Stimulated activated effector memory CD8-positive, alpha-beta T cell treated with anti-CD3 and anti-CD28 coated beads, Interleukin-12 subunit alpha, Interleukin-12 subunit beta, amount 100 ng/mL, for 72 hours (primary cell): ENCODE measurements around the gene UMPS.
A peak's percentile ranks its signal among the peaks of the same experiment; 100 is the strongest.

Source experiments
- ATAC-seq: fragments of 150-1000 bp; cut with Tn5 transposase; 2 replicates; pipeline ENCODE4 v1.10.0; 2021
- DNase-seq, 2 donors: peaks; one replicate each; pipeline ENCODE4 v3.0.0; 2021 to 2022; ENCODE audit warnings: low spot score in 2 of 2
- H3K27ac Mint-ChIP-seq: one replicate; pipeline ENCODE4 v1.8.0; 2022; ENCODE audit warnings: mild to moderate bottlenecking, mixed read lengths
- H3K36me3 Mint-ChIP-seq: one replicate; pipeline ENCODE4 v1.8.0; 2022; ENCODE audit warnings: mild to moderate bottlenecking, mixed read lengths
- H3K4me1 Mint-ChIP-seq: one replicate; pipeline ENCODE4 v1.8.0; 2022; ENCODE audit warnings: mixed read lengths
- H3K4me3 Mint-ChIP-seq: one replicate; pipeline ENCODE4 v1.8.0; 2022; ENCODE audit warnings: mild to moderate bottlenecking, mixed read lengths
- H3K9me3 Mint-ChIP-seq: one replicate; pipeline ENCODE4 v1.8.0; 2022; ENCODE audit warnings: mixed read lengths

Gene UMPS

DNA sequence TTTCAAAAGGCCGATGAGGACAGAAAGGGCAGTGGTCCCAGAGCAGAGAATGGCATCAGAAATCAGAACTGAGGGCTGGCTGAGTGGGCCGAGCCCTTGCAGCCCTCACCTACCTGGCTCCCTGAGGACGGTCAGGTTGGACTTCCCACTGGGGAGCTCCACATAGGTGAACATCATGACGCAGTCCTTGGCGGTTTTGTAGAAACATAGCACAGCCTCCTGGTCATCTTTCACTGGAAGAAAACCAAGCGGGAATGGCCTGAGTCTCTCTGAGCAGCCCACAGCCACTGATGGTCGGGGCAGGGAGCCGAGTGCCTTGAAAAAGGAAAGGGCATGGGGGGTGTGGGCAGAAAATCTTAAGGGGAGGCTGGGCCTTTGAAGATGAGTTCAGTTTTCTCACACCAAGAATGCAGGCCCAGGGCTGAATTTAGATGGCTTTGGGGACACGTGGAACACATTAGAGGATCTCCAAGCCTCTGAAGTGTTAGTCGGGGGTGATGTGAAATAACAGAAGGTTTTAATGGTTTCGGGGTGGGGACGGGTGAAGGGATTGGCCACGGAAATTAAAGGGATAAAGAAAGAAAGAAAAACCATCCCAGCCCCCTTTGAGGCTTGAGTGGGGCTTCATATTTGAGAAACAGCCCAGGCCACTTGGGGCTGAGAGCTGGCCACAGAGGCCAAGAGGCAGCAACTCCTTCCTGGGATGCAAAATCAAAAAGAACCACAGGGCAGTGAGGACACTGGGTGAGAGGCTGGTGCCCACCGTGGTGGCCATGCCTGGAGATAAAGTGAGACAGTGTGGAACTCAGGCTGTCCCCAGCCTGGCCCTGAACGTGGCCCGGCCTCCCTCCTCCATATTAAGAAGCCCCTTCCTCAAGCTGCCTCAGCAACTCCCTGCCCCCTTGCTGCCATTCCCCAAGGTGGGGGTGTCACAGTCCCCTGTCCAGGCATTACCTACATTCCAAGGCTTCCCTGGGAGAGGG lies 36.2 kb downstream of the UMPS start:
- no peak overlapping the region for H3K4me3 Mint-ChIP-seq
- ATAC-seq, result no peak
- no peak overlapping the region for H3K27ac Mint-ChIP-seq
- no peak for DNase-seq
- no peaks in the 10 kb centered on the region for H3K9me3 Mint-ChIP-seq
- H3K36me3 Mint-ChIP-seq, result no peaks in the 10 kb centered on the region
- peaks cover 2% of the 10 kb centered on the region for H3K4me1 Mint-ChIP-seq

GRCh38 chr3:124767264-124767663 lies 37.0 kb downstream of the UMPS start:
- Mint-ChIP-seq H3K36me3 (no peaks in the 10 kb centered on the region), H3K9me3 (no peaks in the 10 kb centered on the region), H3K4me1 (no peaks in the 10 kb centered on the region), H3K4me3 (no peak overlapping the region), H3K27ac (no peak overlapping the region)
- no peak for DNase-seq
- no peak for ATAC-seq

DNA sequence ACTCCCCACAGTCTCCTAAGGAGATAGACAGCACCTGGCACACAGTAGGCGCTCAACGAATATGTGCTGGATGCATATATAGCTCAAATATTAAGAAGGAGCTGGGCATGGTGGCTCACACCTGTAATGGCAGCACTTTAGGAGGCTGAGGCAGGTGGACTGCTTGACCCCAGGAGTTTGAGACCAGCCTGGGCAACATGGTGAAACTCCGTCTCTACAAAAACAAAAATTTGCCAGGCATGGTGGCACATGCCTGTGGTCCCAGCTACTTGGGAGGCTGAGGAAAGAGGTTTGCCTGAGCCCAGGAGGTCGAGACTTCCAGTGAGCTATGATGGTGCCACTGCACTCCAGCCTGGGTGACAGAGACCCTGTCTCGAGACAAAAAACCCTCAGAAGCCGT lies 37.4 kb downstream of the UMPS start:
- H3K9me3 Mint-ChIP-seq, result no peaks in the 10 kb centered on the region
- no peak overlapping the region for H3K27ac Mint-ChIP-seq
- DNase-seq (no peak), ATAC-seq (no peak)
- H3K4me3 Mint-ChIP-seq, result no peak overlapping the region
- H3K36me3 Mint-ChIP-seq, result no peaks in the 10 kb centered on the region
- no peaks in the 10 kb centered on the region for H3K4me1 Mint-ChIP-seq

GRCh38 chr3:124768812-124769211 lies 38.6 kb downstream of the UMPS start:
- DNase-seq (no peak), ATAC-seq (peak; percentile 42)
- no peak overlapping the region for H3K27ac Mint-ChIP-seq
- no peaks in the 10 kb centered on the region for H3K9me3 Mint-ChIP-seq
- H3K4me3 Mint-ChIP-seq, result no peak overlapping the region
- no peaks in the 10 kb centered on the region for H3K36me3 Mint-ChIP-seq
- H3K4me1 Mint-ChIP-seq, result no peaks in the 10 kb centered on the region

DNA sequence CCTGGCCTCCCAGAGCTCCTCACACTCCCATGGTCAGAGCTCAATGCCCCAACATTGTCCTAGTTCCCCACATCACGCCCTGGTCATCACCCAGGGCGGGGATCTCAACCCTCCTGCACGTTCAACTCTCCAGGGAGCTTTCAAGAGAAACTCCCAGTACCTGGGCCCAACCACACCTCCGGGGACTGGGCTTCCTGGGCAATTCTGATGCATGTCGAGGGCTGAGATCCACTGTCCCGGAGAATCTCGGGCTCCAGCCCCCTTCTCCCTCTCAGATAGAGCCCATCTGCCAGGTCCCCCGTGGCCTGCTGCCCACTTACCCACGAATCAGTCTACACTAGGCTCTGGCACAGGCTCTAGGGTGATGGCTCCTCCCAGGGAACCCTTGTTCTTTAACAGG lies 39.2 kb downstream of the UMPS start:
- H3K27ac Mint-ChIP-seq, result no peak overlapping the region
- ATAC-seq (no peak), DNase-seq (no peak)
- H3K4me3 Mint-ChIP-seq, result no peak overlapping the region
- no peaks in the 10 kb centered on the region for H3K9me3 Mint-ChIP-seq
- no peaks in the 10 kb centered on the region for H3K4me1 Mint-ChIP-seq
- H3K36me3 Mint-ChIP-seq, result no peaks in the 10 kb centered on the region

DNA sequence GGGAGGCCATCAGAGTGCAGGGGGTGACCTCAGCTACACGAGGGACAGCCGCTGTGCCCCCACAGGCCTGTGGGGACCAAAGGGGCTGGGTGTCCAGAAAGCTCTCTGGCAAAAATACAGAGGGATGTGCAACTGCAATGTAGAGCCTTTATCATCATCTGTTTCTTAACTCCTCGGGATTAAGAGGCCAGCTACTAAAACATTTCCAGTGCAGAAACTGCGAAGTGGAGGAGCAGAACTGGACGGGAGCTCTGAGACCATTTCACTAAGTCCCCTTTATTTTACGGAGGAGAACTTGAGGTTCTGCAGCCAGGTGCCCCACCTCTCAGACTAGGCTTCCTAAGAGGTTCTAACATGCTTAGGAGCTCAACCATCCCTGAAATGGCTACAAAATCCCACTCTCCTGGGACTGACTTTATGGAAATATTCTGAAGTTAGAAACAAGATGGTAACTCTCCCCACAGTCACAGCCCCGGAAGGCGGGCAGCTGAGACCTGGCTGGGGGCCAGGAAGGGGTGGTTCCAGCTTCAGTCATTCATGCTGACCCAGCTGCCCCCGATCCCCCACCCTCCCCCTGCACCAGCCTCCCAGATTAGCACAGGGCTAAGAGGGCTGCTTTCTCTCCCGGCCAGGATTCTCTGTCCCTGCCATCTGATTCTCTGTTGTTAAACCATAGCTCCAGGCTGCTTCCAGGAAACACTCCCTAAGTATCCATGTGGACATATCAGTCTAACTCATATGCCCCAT lies 40.3 kb downstream of the UMPS start:
- ATAC-seq (no peak), DNase-seq (no peak)
- Mint-ChIP-seq H3K4me3 (no peak overlapping the region), H3K36me3 (no peaks in the 10 kb centered on the region), H3K27ac (no peak overlapping the region), H3K4me1 (no peaks in the 10 kb centered on the region), H3K9me3 (no peaks in the 10 kb centered on the region)

DNA sequence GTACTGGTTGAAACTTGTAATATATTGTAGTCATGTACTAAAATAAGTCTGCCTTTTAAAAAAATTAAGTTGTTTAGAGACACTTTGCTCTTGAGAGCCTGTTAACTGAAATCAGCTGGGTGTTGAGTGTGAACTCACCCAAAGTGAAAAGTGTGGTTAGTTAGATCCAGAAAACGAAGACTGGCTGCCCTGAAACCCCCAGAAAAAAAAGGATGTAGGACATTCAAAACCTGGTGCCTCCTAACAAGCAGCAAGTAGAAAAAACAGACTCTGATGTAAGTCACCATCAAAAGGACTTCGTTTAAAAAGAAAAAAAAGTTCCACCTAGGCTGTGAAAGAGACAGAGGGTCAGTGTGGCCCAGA lies 40.8 kb downstream of the UMPS start:
- ATAC-seq (no peak), DNase-seq (no peak)
- H3K27ac Mint-ChIP-seq, result no peak overlapping the region
- H3K4me1 Mint-ChIP-seq, result no peaks in the 10 kb centered on the region
- no peaks in the 10 kb centered on the region for H3K9me3 Mint-ChIP-seq
- no peak overlapping the region for H3K4me3 Mint-ChIP-seq
- H3K36me3 Mint-ChIP-seq, result no peaks in the 10 kb centered on the region

DNA sequence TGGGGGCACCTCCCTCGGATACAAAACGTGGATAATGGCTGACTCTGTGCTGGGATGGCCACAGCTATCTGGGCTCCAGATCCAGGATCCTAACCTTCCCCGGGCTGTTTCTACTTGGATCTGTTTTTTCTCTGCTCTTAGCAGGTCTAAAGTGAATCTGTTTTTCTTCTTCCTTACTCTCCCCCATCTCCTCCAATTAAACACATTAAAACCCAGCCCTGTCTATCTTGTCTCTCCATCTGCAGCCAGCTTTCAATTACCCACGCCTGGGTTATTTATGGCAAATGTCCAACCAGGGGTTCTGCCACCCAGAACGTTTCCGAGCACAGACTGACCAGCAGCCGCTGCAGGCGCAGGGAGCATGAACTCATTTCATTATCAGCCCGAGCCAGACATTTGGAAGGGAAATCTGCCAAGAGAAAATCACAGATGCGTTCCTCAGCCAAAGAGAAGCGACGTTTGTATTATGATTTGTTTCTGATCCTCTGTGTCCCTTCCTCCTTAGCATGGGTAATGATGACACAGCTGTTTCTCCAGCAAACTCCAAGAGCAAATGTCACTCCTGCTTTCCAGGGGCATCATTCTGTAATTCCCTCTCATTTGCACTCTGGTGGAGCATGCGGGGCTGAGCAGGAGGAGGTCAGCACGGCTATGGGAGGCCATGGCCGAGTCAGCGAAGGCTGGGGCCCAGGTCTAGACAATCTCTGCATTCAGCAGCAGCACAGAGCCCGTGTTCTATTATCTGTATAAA lies 42.0 kb downstream of the UMPS start:
- no peak overlapping the region for H3K4me3 Mint-ChIP-seq
- ATAC-seq, result no peak

DNA sequence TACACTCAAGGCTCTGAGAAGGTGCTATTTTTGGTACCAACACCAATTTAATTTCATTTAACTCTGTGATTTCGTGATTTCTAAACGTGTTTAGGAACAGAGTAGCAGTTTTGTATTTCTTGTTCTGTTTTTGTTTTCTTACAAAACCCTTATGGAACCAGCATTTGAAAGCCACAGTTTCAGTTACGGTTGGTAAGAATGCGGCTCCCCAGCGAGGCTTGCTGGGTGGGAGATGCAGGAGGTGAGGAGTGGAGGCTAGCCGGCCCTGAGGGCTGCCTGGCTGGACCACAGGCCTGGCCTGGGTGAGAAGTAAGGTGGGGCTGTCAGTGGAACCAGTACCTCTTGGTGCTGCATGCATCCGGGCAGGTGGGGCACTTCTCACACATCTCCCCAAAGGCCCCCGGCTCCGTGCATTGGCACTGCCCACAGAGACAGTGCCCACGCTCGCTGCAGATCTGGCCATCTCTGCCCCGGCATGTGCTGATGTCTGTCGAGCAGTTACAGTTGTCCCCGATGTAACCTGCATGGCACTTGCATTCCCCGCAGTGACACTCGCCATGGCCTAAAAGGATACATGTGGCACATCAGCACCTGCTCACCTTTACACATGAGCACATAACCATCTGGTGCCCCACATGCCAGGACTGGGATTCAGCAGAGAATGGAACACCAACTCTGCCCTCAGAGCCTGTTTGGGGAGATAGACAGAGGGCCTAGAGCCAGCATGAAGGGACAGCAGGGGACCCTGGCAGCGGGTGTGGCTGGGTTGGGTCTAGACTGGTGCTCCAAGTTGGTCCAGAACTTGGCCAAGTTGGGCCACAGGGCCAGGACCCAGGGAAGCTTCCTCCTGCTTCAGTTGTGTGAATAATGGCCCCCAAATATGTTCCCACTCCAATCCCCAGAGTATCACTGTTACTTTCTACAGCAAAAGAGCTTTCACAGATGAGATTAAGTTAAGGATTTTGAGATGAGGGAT lies 43.4 kb downstream of the UMPS start:
- Mint-ChIP-seq H3K36me3 (no peaks in the 10 kb centered on the region), H3K4me1 (no peaks in the 10 kb centered on the region), H3K4me3 (no peak overlapping the region), H3K27ac (no peak overlapping the region), H3K9me3 (no peaks in the 10 kb centered on the region)
- DNase-seq (no peak), ATAC-seq (no peak)

More for the DNA sequence above, 42.0 kb downstream of the UMPS start:
- DNase-seq, result no peak
- no peaks in the 10 kb centered on the region for H3K36me3 Mint-ChIP-seq
- no peaks in the 10 kb centered on the region for H3K4me1 Mint-ChIP-seq
- no peak overlapping the region for H3K27ac Mint-ChIP-seq
- H3K9me3 Mint-ChIP-seq, result no peaks in the 10 kb centered on the region

DNA sequence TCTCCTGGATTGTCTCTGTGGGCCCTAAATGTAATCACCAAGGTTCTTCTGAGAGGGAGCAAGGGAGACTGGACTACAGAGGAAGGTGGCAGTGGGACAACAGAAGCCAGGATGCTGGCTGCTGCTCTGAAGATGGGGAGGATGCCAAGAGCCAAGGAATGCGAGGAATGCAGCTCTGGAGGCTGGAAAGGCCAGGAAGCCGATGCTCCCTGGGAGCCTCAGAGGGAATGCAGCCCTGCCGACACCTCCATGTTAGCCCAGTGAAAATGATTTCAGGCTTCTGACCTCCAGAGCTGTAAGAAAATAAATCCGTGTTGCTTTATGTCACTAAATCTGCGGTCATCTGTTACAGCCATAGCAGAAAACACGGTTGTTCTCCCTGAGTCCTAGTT lies 44.1 kb downstream of the UMPS start:
- Mint-ChIP-seq H3K27ac (no peak overlapping the region), H3K4me3 (no peak overlapping the region), H3K36me3 (no peaks in the 10 kb centered on the region), H3K9me3 (no peaks in the 10 kb centered on the region), H3K4me1 (no peaks in the 10 kb centered on the region)
- DNase-seq (no peak), ATAC-seq (no peak)

- Mint-ChIP-seq H3K36me3 (no peaks in the 10 kb centered on the region), H3K4me1 (no peaks in the 10 kb centered on the region), H3K9me3 (no peaks in the 10 kb centered on the region), H3K27ac (no peak overlapping the region), H3K4me3 (no peak overlapping the region)
- ATAC-seq (no peak), DNase-seq (no peak)
These were observed 44.7 kb downstream of the UMPS start for GRCh38 chr3:124774841-124775402.

- Mint-ChIP-seq H3K36me3 (no peaks in the 10 kb centered on the region), H3K4me1 (peaks cover 5% of the 10 kb centered on the region), H3K27ac (no peak overlapping the region), H3K4me3 (no peak overlapping the region), H3K9me3 (no peaks in the 10 kb centered on the region)
- no peak for ATAC-seq
- no peak for DNase-seq
These were observed 45.6 kb downstream of the UMPS start for GRCh38 chr3:124775877-124776276.

DNA sequence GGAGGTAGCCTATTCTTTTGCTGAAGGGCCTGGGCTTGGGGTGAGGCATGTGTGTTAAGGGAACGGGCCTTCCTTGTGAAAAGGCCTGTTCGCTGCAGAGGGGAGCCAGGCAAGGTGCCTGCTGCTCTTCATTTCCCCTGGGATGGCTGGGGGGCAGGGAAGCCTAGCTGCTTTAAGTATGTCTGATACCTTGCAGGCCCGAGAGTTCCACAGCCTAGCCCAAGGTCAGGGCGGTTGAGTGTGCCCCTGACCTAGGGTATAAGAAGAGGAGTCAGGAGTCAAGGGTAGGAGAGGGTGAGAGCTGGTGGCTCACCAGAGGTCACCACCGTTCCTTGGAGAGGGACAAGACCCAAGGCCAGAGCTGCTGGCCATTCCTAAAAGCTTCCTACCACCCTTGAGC lies 46.6 kb downstream of the UMPS start:
- no peak for ATAC-seq
- DNase-seq, result no peak
- Mint-ChIP-seq H3K9me3 (no peaks in the 10 kb centered on the region), H3K36me3 (no peaks in the 10 kb centered on the region), H3K4me1 (peaks cover 12% of the 10 kb centered on the region), H3K4me3 (no peak overlapping the region), H3K27ac (no peak overlapping the region)

GRCh38 chr3:124777762-124778470 lies 47.7 kb downstream of the UMPS start:
- peaks cover 12% of the 10 kb centered on the region for H3K4me1 Mint-ChIP-seq
- DNase-seq (no peak), ATAC-seq (no peak)
- no peak overlapping the region for H3K27ac Mint-ChIP-seq
- no peak overlapping the region for H3K4me3 Mint-ChIP-seq
- H3K9me3 Mint-ChIP-seq, result no peaks in the 10 kb centered on the region
- no peaks in the 10 kb centered on the region for H3K36me3 Mint-ChIP-seq
